Mucosa of descending colon (tissue), 3 donors: ENCODE measurements around the gene PHF20. TPM values are rescaled to one million over a fixed set of nuclear protein-coding genes. Genes with fewer than 3 reads are reported as not detected.

Experiments
- ATAC-seq: fragments of 200-7000 bp; cut with Tn5 transposase; one replicate; pipeline ENCODE4 v1.9.1; 2020; ENCODE audit warnings: mild to moderate bottlenecking, moderate library complexity
- DNase-seq, 3 donors: peaks; one replicate each; pipeline ENCODE4 v3.0.0-alpha.2; 2020
- H3K36me3 ChIP-seq: fragments of 200-600 bp; one replicate; pipeline ENCODE4 v1.8.0; 2021; ENCODE audit warnings: low read depth, mild to moderate bottlenecking
- H3K4me1 ChIP-seq: fragments of 200-600 bp; one replicate; pipeline ENCODE4 v1.8.0; 2021; ENCODE audit warnings: low read depth, mild to moderate bottlenecking
- H3K4me3 ChIP-seq: fragments of 200-600 bp; one replicate; pipeline ENCODE4 v1.8.0; 2021; ENCODE audit warnings: mild to moderate bottlenecking
- H3K9me3 ChIP-seq: fragments of 200-600 bp; one replicate; pipeline ENCODE4 v1.8.0; 2021; ENCODE audit warnings: mild to moderate bottlenecking
- CTCF ChIP-seq: fragments of 200-600 bp; IDR thresholded peaks from one replicate; pipeline ENCODE4 v1.8.0; 2022; ENCODE audit warnings: antibody characterized with exemption, mild to moderate bottlenecking
- intact Hi-C, 2 donors: fragments of 100-400 bp; cut with DNase I in 1 of 2; cut with micrococcal nuclease in 1 of 2; formaldehyde crosslinking; loops; one replicate each; pipeline versions ENCODE4 v1.11.0 to v1.11.1; 2022; cut with DNase I, micrococcal nuclease
- total RNA-seq, 3 donors: library from RNA; stranded (reverse); fragmentation: NEBNext Ultra II Directional in 2 of 3; extraction: Animal tissue kit (Norgen Biotek cat#: 25700) in 2 of 3; gene quantifications; one replicate each; pipeline versions ENCODE4 v1.2.1 to v1.2.4, GENCODE V29; 2021 to 2023
- donor health status: DM: no; HTN: no; CAD: no; lungs with moderate emphysema.
- donor health status: DM: no; HTN: no; CAD: no.
- donor health status: DM: no; HTN: yes; CAD: no.

The PHF20 gene
- total RNA-seq, 3 donors from 2014 or later: 23.3 to 61.1 (median 28.5) TPM

GRCh38 chr20:35884541-35884865 is 112.7 kb downstream of the PHF20 start:
- TF ChIP-seq CTCF: no peak
- Histone ChIP-seq H3K9me3 (no peaks in the 10 kb centered on the region), H3K4me1 (no peaks in the 10 kb centered on the region), H3K4me3 (no peak overlapping the region), H3K36me3 (no peaks in the 10 kb centered on the region)
- DNase-seq (no peak), ATAC-seq (no peak)
- intact Hi-C loops: no loop called here

GRCh38 chr20:35885212-35885611 is 113.4 kb downstream of the PHF20 start:
- Histone ChIP-seq H3K4me1 (no peaks in the 10 kb centered on the region), H3K36me3 (no peaks in the 10 kb centered on the region), H3K9me3 (no peaks in the 10 kb centered on the region), H3K4me3 (no peak overlapping the region)
- TF ChIP-seq CTCF: no peak
- intact Hi-C loops: no loop called here
- no peak for DNase-seq
- ATAC-seq: no peak

GRCh38 chr20:35886537-35886936 is 114.7 kb downstream of the PHF20 start:
- Histone ChIP-seq H3K9me3 (no peaks in the 10 kb centered on the region), H3K4me3 (no peak overlapping the region), H3K4me1 (no peaks in the 10 kb centered on the region), H3K36me3 (no peaks in the 10 kb centered on the region)
- intact Hi-C loops: no loop called here
- no peak for DNase-seq
- ATAC-seq: no peak
- no peak for TF ChIP-seq CTCF

- intact Hi-C loops: no loop called here
- TF ChIP-seq CTCF: no peak
- Histone ChIP-seq H3K9me3 (no peaks in the 10 kb centered on the region), H3K4me3 (no peak overlapping the region), H3K4me1 (no peaks in the 10 kb centered on the region), H3K36me3 (no peaks in the 10 kb centered on the region)
- DNase-seq (no peak), ATAC-seq (no peak)
Observed at GRCh38 chr20:35887393-35888064, 115.7 kb downstream of the PHF20 start.

GRCh38 chr20:35888657-35889056 is 116.8 kb downstream of the PHF20 start:
- ATAC-seq: no peak
- intact Hi-C loops: no loop called here
- Histone ChIP-seq H3K4me3 (no peak overlapping the region), H3K9me3 (no peaks in the 10 kb centered on the region), H3K4me1 (no peaks in the 10 kb centered on the region), H3K36me3 (no peaks in the 10 kb centered on the region)
- no peak for DNase-seq
- no peak for TF ChIP-seq CTCF

- Histone ChIP-seq H3K4me1 (no peaks in the 10 kb centered on the region), H3K36me3 (no peaks in the 10 kb centered on the region), H3K4me3 (no peak overlapping the region), H3K9me3 (no peaks in the 10 kb centered on the region)
- intact Hi-C loops: no loop called here
- ATAC-seq (no peak), DNase-seq (no peak)
- TF ChIP-seq CTCF: no peak
Observed at GRCh38 chr20:35891375-35891774, 119.6 kb downstream of the PHF20 start.
